Lower leg skin (tissue), 4 donors: ENCODE measurements around the gene NOSIP. TPM values are rescaled to one million over a fixed set of nuclear protein-coding genes. Genes with fewer than 3 reads are reported as not detected.
A peak's percentile ranks its signal among the peaks of the same experiment; 100 is the strongest.
"Not testable (repeated sequence)": the region's sequence is repeated elsewhere in the genome, so short reads cannot be mapped to it uniquely, and the experiment has no call there.

Source experiments
- DNase-seq, 2 donors: peaks; one replicate each; pipeline ENCODE4 v3.0.0-alpha.2; 2019; ENCODE audit warnings: low spot score in 2 of 2
- H3K4me3 ChIP-seq: fragments of 200-600 bp; sonication (generic); 2 replicates; pipeline ENCODE4 v1.5.1; 2017; ENCODE audit warnings: mild to moderate bottlenecking, low read depth; ENCODE audit not compliant: poor library complexity, severe bottlenecking
- CTCF ChIP-seq, 3 donors: fragments of 450-650 bp; IDR thresholded peaks; one replicate each; pipeline ENCODE4 v1.5.1; 2016; ENCODE audit warnings: antibody characterized with exemption in 3 of 3, mild to moderate bottlenecking in 3 of 3, moderate library complexity in 2 of 3
- POLR2A ChIP-seq, 2 donors: fragments of 450-650 bp; IDR thresholded peaks; one replicate each; pipeline ENCODE4 v1.6.1; 2016 to 2017; ENCODE audit warnings: antibody characterized with exemption in 2 of 2, mild to moderate bottlenecking in 1 of 2, moderate library complexity in 1 of 2
- WGBS, 2 donors: methylation state at CpG; one replicate each; pipeline ENCODE4 v1.1.5; 2018; 5-methylcytosine and 5-hydroxymethylcytosine counted together
- intact Hi-C: fragments of 100-400 bp; cut with DNase I; formaldehyde crosslinking; loops from one replicate; pipeline ENCODE4 v1.15.0; 2023; ENCODE audit warnings: low total_unique reads
- total RNA-seq, 4 donors: library from RNA; depleted of rRNA; stranded (reverse); fragments of >200 nt; gene quantifications; one replicate each; pipeline ENCODE4 v1.1.0, GENCODE V29; 2016

NOSIP gene
- total RNA-seq, result 10 to 100 TPM; 62.0 to 84.8 (median 66.8) TPM

GRCh38 chr19:49580264-49581006 lies at the start of gene NOSIP:
NOSIP (minus strand) TSS chr19:49580556; CDS start chr19:49560691, 19,865 bp downstream.
- TF ChIP-seq POLR2A (IDR thresholded peaks at IDR 0.05), result peak in 1 of 2 donors; percentile 58
- TF ChIP-seq CTCF (IDR thresholded peaks at IDR 0.05), result no peak
- intact Hi-C loops, result no loop called here
- 2% methylated on average over 31 of the region's 31 CpGs for whole genome bisulfite sequencing, 2 donors

GRCh38 chr19:49629659-49630058 lies 49.3 kb upstream of the NOSIP start:
- intact Hi-C loops, result no loop called here
- peak in 1 of 2 donors; percentile 84 for DNase-seq
- TF ChIP-seq POLR2A (IDR thresholded peaks at IDR 0.05), result no peak
- TF ChIP-seq CTCF (IDR thresholded peaks at IDR 0.05), result no peak
- H3K4me3 ChIP-seq, result no peak overlapping the region
- 80 to 83% methylated on average over 9 of the region's 9 CpGs for WGBS, 2 donors

More at GRCh38 chr19:49580264-49581006, at the start of gene NOSIP:
- DNase-seq, result peak; percentile 96 to 99
- peak within 1 kb of the TSS; percentile 53 for H3K4me3 ChIP-seq

GRCh38 chr19:49626226-49626625 lies 45.9 kb upstream of the NOSIP start:
- 89 to 91% methylated on average over 11 of the region's 11 CpGs for WGBS, 2 donors
- TF ChIP-seq CTCF (IDR thresholded peaks at IDR 0.05) (no peak), POLR2A (IDR thresholded peaks at IDR 0.05) (no peak)
- DNase-seq, result no peak
- intact Hi-C loops, result no loop called here
- no peak overlapping the region for H3K4me3 ChIP-seq

- 82 to 89% methylated on average over 26 to 27 of the region's 27 CpGs for WGBS, 2 donors
These were observed 44.9 kb upstream of the NOSIP start for GRCh38 chr19:49624967-49625910.

GRCh38 chr19:49617860-49618259 lies 37.5 kb upstream of the NOSIP start:
- H3K4me3 ChIP-seq, DNase-seq, intact Hi-C loops: not testable (repeated sequence)
- 91% methylated on average over 13 of the region's 13 CpGs for WGBS, 2 donors

More at GRCh38 chr19:49624967-49625910, 44.9 kb upstream of the NOSIP start:
- intact Hi-C loops, result no loop called here
- no peak for DNase-seq
- no peak overlapping the region for H3K4me3 ChIP-seq
- TF ChIP-seq POLR2A (IDR thresholded peaks at IDR 0.05) (no peak), CTCF (IDR thresholded peaks at IDR 0.05) (no peak)

- H3K4me3 ChIP-seq, result no peak overlapping the region
- intact Hi-C loops, result no loop called here
- no peak for DNase-seq
- no peak for TF ChIP-seq CTCF (IDR thresholded peaks at IDR 0.05)
- TF ChIP-seq POLR2A (IDR thresholded peaks at IDR 0.05), result no peak
- WGBS, 2 donors, result 93 to 98% methylated on average over 7 of the region's 7 CpGs
These were observed 36.6 kb upstream of the NOSIP start for GRCh38 chr19:49616945-49617344.
